ENCODE results near the gene ELP2.
"Not testable (repeated sequence)": the region's sequence is repeated elsewhere in the genome, so short reads cannot be mapped to it uniquely, and the experiment has no call there.

ELP2 gene

GRCh38 chr18:36129300-36130038, at the start of gene ELP2, which contains the start of gene SLC39A6:
Gene ELP2, plus strand, starts transcription at chr18:36129899. Its CDS starts 35 bp downstream, at chr18:36129934.
Gene SLC39A6, minus strand, starts transcription at chr18:36129340. Its CDS starts 2,333 bp downstream, at chr18:36127007.
- peak; percentile 90 for ATAC-seq

GRCh38 chr18:36081118-36081517, 48.6 kb upstream of the ELP2 start:
- not testable (repeated sequence) for H3K36me3 Mint-ChIP-seq (ENCODE audit: low read depth); H3K27me3 Mint-ChIP-seq; DNase-seq; H3K27ac Mint-ChIP-seq; ATAC-seq; H3K4me3 Mint-ChIP-seq
- Mint-ChIP-seq H3K9me3 (peaks cover 21% of the 10 kb centered on the region), H3K4me1 (peaks cover 14% of the 10 kb centered on the region)

More at GRCh38 chr18:36129300-36130038, at the start of gene ELP2, which contains the start of gene SLC39A6:
- H3K36me3 Mint-ChIP-seq (ENCODE audit: low read depth) = peaks cover 30% of the 10 kb centered on the region
- peak within 1 kb of the TSS; percentile 92 for H3K27ac Mint-ChIP-seq
- peak; percentile 96 for DNase-seq
- H3K4me1 Mint-ChIP-seq = peaks cover 56% of the 10 kb centered on the region
- no peaks in the 10 kb centered on the region for H3K27me3 Mint-ChIP-seq
- H3K9me3 Mint-ChIP-seq = no peaks in the 10 kb centered on the region
- peak within 1 kb of the TSS; percentile 87 for H3K4me3 Mint-ChIP-seq

GRCh38 chr18:36083729-36084128, 46.0 kb upstream of the ELP2 start:
- peaks cover 21% of the 10 kb centered on the region for H3K9me3 Mint-ChIP-seq
- peaks cover 8% of the 10 kb centered on the region for H3K27me3 Mint-ChIP-seq
- peaks cover 8% of the 10 kb centered on the region for H3K36me3 Mint-ChIP-seq (ENCODE audit: low read depth)
- H3K4me1 Mint-ChIP-seq = peaks cover 14% of the 10 kb centered on the region
- no peak overlapping the region for H3K27ac Mint-ChIP-seq
- no peak for DNase-seq
- ATAC-seq = peak; percentile 52
- H3K4me3 Mint-ChIP-seq = no peak overlapping the region

GRCh38 chr18:36085195-36085594, 44.5 kb upstream of the ELP2 start:
- ATAC-seq (no peak), DNase-seq (no peak)
- Mint-ChIP-seq H3K36me3 (ENCODE audit: low read depth) (peaks cover 8% of the 10 kb centered on the region), H3K4me3 (no peak overlapping the region), H3K9me3 (peaks cover 15% of the 10 kb centered on the region), H3K27ac (no peak overlapping the region), H3K4me1 (peaks cover 14% of the 10 kb centered on the region), H3K27me3 (peaks cover 8% of the 10 kb centered on the region)

- DNase-seq = no peak
- H3K36me3 Mint-ChIP-seq (ENCODE audit: low read depth) = peaks cover 1% of the 10 kb centered on the region
- no peak overlapping the region for H3K4me3 Mint-ChIP-seq
- H3K27ac Mint-ChIP-seq = no peak overlapping the region
- H3K4me1 Mint-ChIP-seq = peaks cover 14% of the 10 kb centered on the region
- no peak for ATAC-seq
- peaks cover 3% of the 10 kb centered on the region for H3K27me3 Mint-ChIP-seq
- H3K9me3 Mint-ChIP-seq = peaks cover 5% of the 10 kb centered on the region
Observed at GRCh38 chr18:36086186-36086585, 43.5 kb upstream of the ELP2 start.

GRCh38 chr18:36088256-36088655, 41.4 kb upstream of the ELP2 start:
- H3K4me3 Mint-ChIP-seq = no peak overlapping the region
- ATAC-seq (no peak), DNase-seq (no peak)
- peaks cover 2% of the 10 kb centered on the region for H3K27me3 Mint-ChIP-seq
- no peaks in the 10 kb centered on the region for H3K36me3 Mint-ChIP-seq (ENCODE audit: low read depth)
- peaks cover 6% of the 10 kb centered on the region for H3K4me1 Mint-ChIP-seq
- no peak overlapping the region for H3K27ac Mint-ChIP-seq
- H3K9me3 Mint-ChIP-seq = no peaks in the 10 kb centered on the region

GRCh38 chr18:36089001-36089400, 40.7 kb upstream of the ELP2 start:
- no peak overlapping the region for H3K27ac Mint-ChIP-seq
- no peaks in the 10 kb centered on the region for H3K9me3 Mint-ChIP-seq
- H3K4me1 Mint-ChIP-seq = peaks cover 2% of the 10 kb centered on the region
- peaks cover 2% of the 10 kb centered on the region for H3K27me3 Mint-ChIP-seq
- ATAC-seq (no peak), DNase-seq (no peak)
- H3K4me3 Mint-ChIP-seq = no peak overlapping the region
- no peaks in the 10 kb centered on the region for H3K36me3 Mint-ChIP-seq (ENCODE audit: low read depth)

- H3K36me3 Mint-ChIP-seq (ENCODE audit: low read depth); H3K4me3 Mint-ChIP-seq; H3K4me1 Mint-ChIP-seq; H3K27me3 Mint-ChIP-seq; H3K9me3 Mint-ChIP-seq; ATAC-seq; H3K27ac Mint-ChIP-seq; DNase-seq: not testable (repeated sequence)
Observed at GRCh38 chr18:36092116-36092515, 37.6 kb upstream of the ELP2 start.

- Mint-ChIP-seq H3K4me3 (no peak overlapping the region), H3K36me3 (ENCODE audit: low read depth) (no peaks in the 10 kb centered on the region), H3K4me1 (no peaks in the 10 kb centered on the region), H3K27me3 (no peaks in the 10 kb centered on the region), H3K27ac (no peak overlapping the region), H3K9me3 (no peaks in the 10 kb centered on the region)
- no peak for ATAC-seq
- no peak for DNase-seq
Observed at GRCh38 chr18:36094431-36094830, 35.3 kb upstream of the ELP2 start.

- DNase-seq = no peak
- ATAC-seq = no peak
- H3K27ac Mint-ChIP-seq = no peak overlapping the region
Observed at GRCh38 chr18:36095936-36096519, 33.7 kb upstream of the ELP2 start.

GRCh38 chr18:36096955-36097354, 32.7 kb upstream of the ELP2 start:
- Mint-ChIP-seq H3K27ac (no peak overlapping the region), H3K36me3 (ENCODE audit: low read depth) (no peaks in the 10 kb centered on the region), H3K9me3 (no peaks in the 10 kb centered on the region), H3K4me1 (no peaks in the 10 kb centered on the region), H3K27me3 (peaks cover 2% of the 10 kb centered on the region), H3K4me3 (no peak overlapping the region)
- no peak for DNase-seq
- no peak for ATAC-seq

More at GRCh38 chr18:36095936-36096519, 33.7 kb upstream of the ELP2 start:
- Mint-ChIP-seq H3K36me3 (ENCODE audit: low read depth) (no peaks in the 10 kb centered on the region), H3K4me1 (no peaks in the 10 kb centered on the region), H3K4me3 (no peak overlapping the region), H3K9me3 (no peaks in the 10 kb centered on the region), H3K27me3 (no peaks in the 10 kb centered on the region)

GRCh38 chr18:36099311-36099710, 30.4 kb upstream of the ELP2 start:
- ATAC-seq (no peak), DNase-seq (no peak)
- no peak overlapping the region for H3K27ac Mint-ChIP-seq
- H3K4me1 Mint-ChIP-seq = no peaks in the 10 kb centered on the region
- no peak overlapping the region for H3K4me3 Mint-ChIP-seq
- peaks cover 2% of the 10 kb centered on the region for H3K27me3 Mint-ChIP-seq
- no peaks in the 10 kb centered on the region for H3K9me3 Mint-ChIP-seq
- no peaks in the 10 kb centered on the region for H3K36me3 Mint-ChIP-seq (ENCODE audit: low read depth)

- DNase-seq (no peak), ATAC-seq (no peak)
- Mint-ChIP-seq H3K36me3 (ENCODE audit: low read depth) (no peaks in the 10 kb centered on the region), H3K4me3 (no peak overlapping the region), H3K9me3 (no peaks in the 10 kb centered on the region), H3K4me1 (no peaks in the 10 kb centered on the region), H3K27me3 (peaks cover 2% of the 10 kb centered on the region), H3K27ac (no peak overlapping the region)
Observed at GRCh38 chr18:36101943-36102342, 27.8 kb upstream of the ELP2 start.

- DNase-seq (no peak), ATAC-seq (no peak)
- H3K27me3 Mint-ChIP-seq = peaks cover 2% of the 10 kb centered on the region
- H3K27ac Mint-ChIP-seq = no peak overlapping the region
- H3K4me3 Mint-ChIP-seq = no peak overlapping the region
- no peaks in the 10 kb centered on the region for H3K9me3 Mint-ChIP-seq
- H3K36me3 Mint-ChIP-seq (ENCODE audit: low read depth) = peaks cover 7% of the 10 kb centered on the region
- H3K4me1 Mint-ChIP-seq = no peaks in the 10 kb centered on the region
Observed at GRCh38 chr18:36104749-36105148, 24.9 kb upstream of the ELP2 start.

GRCh38 chr18:36107477-36107876, 22.2 kb upstream of the ELP2 start:
- no peak for DNase-seq
- Mint-ChIP-seq H3K27ac (no peak overlapping the region), H3K27me3 (no peaks in the 10 kb centered on the region), H3K36me3 (ENCODE audit: low read depth) (peaks cover 24% of the 10 kb centered on the region), H3K9me3 (no peaks in the 10 kb centered on the region), H3K4me3 (no peak overlapping the region), H3K4me1 (no peaks in the 10 kb centered on the region)
- no peak for ATAC-seq
